Loucy (cell line): ENCODE data around the gene TRMT10C.

Experiments
- H2AFZ ChIP-seq: fragments of 200-600 bp; sonication (generic); 2 replicates; pipeline ENCODE4 v1.6.0; 2016; ENCODE audit warnings: antibody characterized with exemption, mild to moderate bottlenecking, low read length, moderate library complexity
- H3F3A ChIP-seq: fragments of 200-600 bp; 2 replicates; pipeline ENCODE4 v1.6.0; 2016; ENCODE audit warnings: antibody characterized with exemption, low read depth, mild to moderate bottlenecking
- H3K27me3 ChIP-seq: fragments of 200-600 bp; sonication (generic); 2 replicates; pipeline ENCODE4 v1.6.1; 2014; ENCODE audit warnings: low read length, mild to moderate bottlenecking; ENCODE audit not compliant: insufficient read depth, poor library complexity, severe bottlenecking
- H3K36me3 ChIP-seq: fragments of 200-600 bp; sonication (generic); 2 replicates; pipeline ENCODE4 v1.6.1; 2016; ENCODE audit warnings: low read length; ENCODE audit not compliant: insufficient read depth
- H3K4me1 ChIP-seq: fragments of 200-600 bp; sonication (generic); 2 replicates; pipeline ENCODE4 v1.5.1; 2014; ENCODE audit warnings: low read length, mild to moderate bottlenecking; ENCODE audit not compliant: insufficient read depth, poor library complexity, severe bottlenecking
- H3K4me2 ChIP-seq: fragments of 200-600 bp; sonication (generic); 2 replicates; pipeline ENCODE4 v1.6.0; 2014; ENCODE audit warnings: antibody characterized with exemption, low read length, low read depth, mild to moderate bottlenecking; ENCODE audit not compliant: poor library complexity, severe bottlenecking
- H3K4me3 ChIP-seq: fragments of 200-600 bp; sonication (generic); 2 replicates; pipeline ENCODE4 v1.5.1; 2014; ENCODE audit warnings: low read length, mild to moderate bottlenecking, mixed read lengths; ENCODE audit not compliant: poor library complexity, severe bottlenecking
- H3K79me2 ChIP-seq: fragments of 200-600 bp; sonication (generic); 2 replicates; pipeline ENCODE4 v1.6.1; 2014; ENCODE audit warnings: low read length; ENCODE audit not compliant: insufficient read depth
- H3K9ac ChIP-seq: fragments of 200-600 bp; sonication (generic); 2 replicates; pipeline ENCODE4 v1.6.0; 2014; ENCODE audit warnings: mild to moderate bottlenecking, low read depth, low read length, moderate library complexity; ENCODE audit not compliant: poor library complexity, severe bottlenecking
- H3K9me2 ChIP-seq: fragments of 200-600 bp; sonication (generic); replicated peaks from 2 replicates; pipeline ENCODE4 v1.6.1; 2016; ENCODE audit warnings: low read depth, low read length, mixed read lengths
- H3K9me3 ChIP-seq: fragments of 200-600 bp; sonication (generic); 2 replicates; pipeline ENCODE4 v1.6.1; 2014; ENCODE audit warnings: mild to moderate bottlenecking, antibody characterized with exemption, low read length, low read depth; ENCODE audit not compliant: insufficient read depth
- H4K20me1 ChIP-seq: fragments of 200-600 bp; sonication (generic); 2 replicates; pipeline ENCODE4 v1.6.0; 2014; ENCODE audit warnings: antibody characterized with exemption, low read length, mild to moderate bottlenecking; ENCODE audit not compliant: insufficient read depth, poor library complexity, severe bottlenecking
- EZH2phosphoT487 ChIP-seq: fragments of 200-600 bp; IDR thresholded peaks from 2 replicates; pipeline ENCODE4 v1.6.1; 2018; ENCODE audit warnings: antibody characterized with exemption, mild to moderate bottlenecking, moderate library complexity, borderline replicate concordance
- TF ChIP-seq, protein P1 (sequence below): fragments of 200-600 bp; sonication (generic); conservative IDR thresholded peaks from 2 replicates; pipeline ENCODE4 v1.5.1; 2014; ENCODE audit warnings: mild to moderate bottlenecking, antibody characterized with exemption, low read length

Gene TRMT10C

DNA sequence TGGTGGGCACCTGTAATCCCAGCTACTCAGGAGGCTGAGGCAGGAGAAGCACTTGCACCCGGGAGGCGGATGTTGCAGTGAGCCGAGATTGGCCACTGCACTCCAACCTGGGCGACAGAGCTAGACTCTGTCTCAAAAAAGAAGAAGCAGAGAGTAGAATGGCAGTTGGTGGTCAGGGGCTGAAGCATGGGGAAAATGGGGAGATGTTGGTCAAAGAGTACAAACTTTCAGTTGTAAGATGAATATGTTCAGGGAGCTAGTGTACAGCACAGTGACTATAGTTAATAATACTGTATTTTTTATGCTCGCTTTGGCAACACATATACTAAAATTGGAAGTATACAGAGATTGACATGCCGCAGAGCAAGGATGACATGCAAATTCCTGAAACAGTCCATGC, 53.9 kb downstream of the TRMT10C start:
- Histone ChIP-seq H3K9ac (no peak overlapping the region), H3K36me3 (no peaks in the 10 kb centered on the region), H3K79me2 (no peaks in the 10 kb centered on the region), H3F3A (no peaks in the 10 kb centered on the region), H3K27me3 (no peaks in the 10 kb centered on the region), H3K4me3 (no peak overlapping the region), H3K9me2 (no peaks in the 10 kb centered on the region), H3K4me1 (no peaks in the 10 kb centered on the region), H3K4me2 (no peak overlapping the region), H3K9me3 (no peaks in the 10 kb centered on the region), H2AFZ (no peak overlapping the region), H4K20me1 (no peaks in the 10 kb centered on the region)
- TF ChIP-seq EZH2phosphoT487, result no peak
- TF ChIP-seq, protein P1, sequence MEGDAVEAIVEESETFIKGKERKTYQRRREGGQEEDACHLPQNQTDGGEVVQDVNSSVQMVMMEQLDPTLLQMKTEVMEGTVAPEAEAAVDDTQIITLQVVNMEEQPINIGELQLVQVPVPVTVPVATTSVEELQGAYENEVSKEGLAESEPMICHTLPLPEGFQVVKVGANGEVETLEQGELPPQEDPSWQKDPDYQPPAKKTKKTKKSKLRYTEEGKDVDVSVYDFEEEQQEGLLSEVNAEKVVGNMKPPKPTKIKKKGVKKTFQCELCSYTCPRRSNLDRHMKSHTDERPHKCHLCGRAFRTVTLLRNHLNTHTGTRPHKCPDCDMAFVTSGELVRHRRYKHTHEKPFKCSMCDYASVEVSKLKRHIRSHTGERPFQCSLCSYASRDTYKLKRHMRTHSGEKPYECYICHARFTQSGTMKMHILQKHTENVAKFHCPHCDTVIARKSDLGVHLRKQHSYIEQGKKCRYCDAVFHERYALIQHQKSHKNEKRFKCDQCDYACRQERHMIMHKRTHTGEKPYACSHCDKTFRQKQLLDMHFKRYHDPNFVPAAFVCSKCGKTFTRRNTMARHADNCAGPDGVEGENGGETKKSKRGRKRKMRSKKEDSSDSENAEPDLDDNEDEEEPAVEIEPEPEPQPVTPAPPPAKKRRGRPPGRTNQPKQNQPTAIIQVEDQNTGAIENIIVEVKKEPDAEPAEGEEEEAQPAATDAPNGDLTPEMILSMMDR, result no peak
